ENCODE measurements around the gene LTB. TPM values are rescaled to one million over a fixed set of nuclear protein-coding genes. Genes with fewer than 3 reads are reported as not detected.

Gene LTB
- total RNA-seq, 1 experiment from 2014 or later = 74.1 TPM

Small RNA genes within 50 kb of the gene (small RNA-seq; reads per million reads assigned to genes)
- gene SNORA38 = 29.1 reads per million, percentile 98 among the genes with 10 or more reads in this experiment
- gene SNORD117 = 108 reads per million, percentile 99 among the genes with 10 or more reads in this experiment
- gene SNORD84 = not detected
- not detected for gene UQCRHP1

Other genes with a start within 250 kb of the LTB start
- gene HLA-B, start 225.2 kb downstream of the LTB start, total RNA-seq (2014; rRNA removed; shearing (Covaris generic); ENCODE audit: low replicate concordance) = 1,556 and 2,615 TPM in 2 replicates
- not detected in 2 replicates for gene MICA, start 178.8 kb downstream of the LTB start, total RNA-seq (2014; rRNA removed; shearing (Covaris generic); ENCODE audit: low replicate concordance)
- gene MICB, start 84.3 kb downstream of the LTB start, total RNA-seq (2014; rRNA removed; shearing (Covaris generic); ENCODE audit: low replicate concordance) = 13.2 and 15.7 TPM in 2 replicates
- not detected in 2 replicates for gene MCCD1, start 53.5 kb downstream of the LTB start, total RNA-seq (2014; rRNA removed; shearing (Covaris generic); ENCODE audit: low replicate concordance)
- gene DDX39B, start 40.4 kb downstream of the LTB start, total RNA-seq (2014; rRNA removed; shearing (Covaris generic); ENCODE audit: low replicate concordance) = 412 and 561 TPM in 2 replicates
- gene ATP6V1G2, start 35.8 kb downstream of the LTB start, total RNA-seq (2014; rRNA removed; shearing (Covaris generic); ENCODE audit: low replicate concordance) = 15.2 and 34.9 TPM in 2 replicates
- gene NFKBIL1, start 34.8 kb downstream of the LTB start, total RNA-seq (2014; rRNA removed; shearing (Covaris generic); ENCODE audit: low replicate concordance) = 21.8 and 46.1 TPM in 2 replicates
- gene LTA, start 10.1 kb downstream of the LTB start, total RNA-seq (2014; rRNA removed; shearing (Covaris generic); ENCODE audit: low replicate concordance) = 71.1 and 128 TPM in 2 replicates
- 223 and 233 TPM in 2 replicates for gene TNF, start 6.9 kb downstream of the LTB start, total RNA-seq (2014; rRNA removed; shearing (Covaris generic); ENCODE audit: low replicate concordance)
- 5.1 and 6.6 TPM in 2 replicates for gene LST1, start 3.9 kb upstream of the LTB start, total RNA-seq (2014; rRNA removed; shearing (Covaris generic); ENCODE audit: low replicate concordance)
- not detected in 2 replicates for gene NCR3, start 10.6 kb upstream of the LTB start, total RNA-seq (2014; rRNA removed; shearing (Covaris generic); ENCODE audit: low replicate concordance)
- 0.76 TPM in 1 of 2 replicates, not detected in the other for gene AIF1, start 32.8 kb upstream of the LTB start, total RNA-seq (2014; rRNA removed; shearing (Covaris generic); ENCODE audit: low replicate concordance)
- gene PRRC2A, start 38.3 kb upstream of the LTB start, total RNA-seq (2014; rRNA removed; shearing (Covaris generic); ENCODE audit: low replicate concordance) = 123 and 147 TPM in 2 replicates
- gene BAG6, start 70.2 kb upstream of the LTB start, total RNA-seq (2014; rRNA removed; shearing (Covaris generic); ENCODE audit: low replicate concordance) = 145 and 229 TPM in 2 replicates
- 6.7 and 7.6 TPM in 2 replicates for gene APOM, start 73.5 kb upstream of the LTB start, total RNA-seq (2014; rRNA removed; shearing (Covaris generic); ENCODE audit: low replicate concordance)
- 13.8 and 35.6 TPM in 2 replicates for gene C6orf47, start 78.4 kb upstream of the LTB start, total RNA-seq (2014; rRNA removed; shearing (Covaris generic); ENCODE audit: low replicate concordance)
- 18.6 and 26.2 TPM in 2 replicates for gene GPANK1, start 82.6 kb upstream of the LTB start, total RNA-seq (2014; rRNA removed; shearing (Covaris generic); ENCODE audit: low replicate concordance)
- gene CSNK2B, start 83.7 kb upstream of the LTB start, total RNA-seq (2014; rRNA removed; shearing (Covaris generic); ENCODE audit: low replicate concordance) = 178 and 212 TPM in 2 replicates
- gene LY6G5B, start 87.6 kb upstream of the LTB start, total RNA-seq (2014; rRNA removed; shearing (Covaris generic); ENCODE audit: low replicate concordance) = 3.4 and 7.3 TPM in 2 replicates
- gene LY6G5C, start 98.6 kb upstream of the LTB start, total RNA-seq (2014; rRNA removed; shearing (Covaris generic); ENCODE audit: low replicate concordance) = 0.51 TPM in 1 of 2 replicates, not detected in the other
- gene ABHD16A, start 120.9 kb upstream of the LTB start, total RNA-seq (2014; rRNA removed; shearing (Covaris generic); ENCODE audit: low replicate concordance) = 55.6 and 92.1 TPM in 2 replicates
- gene LY6G6F, start 124.4 kb upstream of the LTB start, total RNA-seq (2014; rRNA removed; shearing (Covaris generic); ENCODE audit: low replicate concordance) = not detected in 2 replicates
- gene LY6G6D, start 132.9 kb upstream of the LTB start, total RNA-seq (2014; rRNA removed; shearing (Covaris generic); ENCODE audit: low replicate concordance) = not detected in 2 replicates
- not detected in 2 replicates for gene LY6G6C, start 139.3 kb upstream of the LTB start, total RNA-seq (2014; rRNA removed; shearing (Covaris generic); ENCODE audit: low replicate concordance)
- not detected in 2 replicates for gene MPIG6B, start 140.9 kb upstream of the LTB start, total RNA-seq (2014; rRNA removed; shearing (Covaris generic); ENCODE audit: low replicate concordance)
- gene DDAH2, start 146.9 kb upstream of the LTB start, total RNA-seq (2014; rRNA removed; shearing (Covaris generic); ENCODE audit: low replicate concordance) = 13.3 and 24.0 TPM in 2 replicates
- 385 and 405 TPM in 2 replicates for gene CLIC1, start 154.1 kb upstream of the LTB start, total RNA-seq (2014; rRNA removed; shearing (Covaris generic); ENCODE audit: low replicate concordance)
- 30.5 and 58.4 TPM in 2 replicates for gene MSH5, start 157.6 kb upstream of the LTB start, total RNA-seq (2014; rRNA removed; shearing (Covaris generic); ENCODE audit: low replicate concordance)
- gene SAPCD1, start 180.2 kb upstream of the LTB start, total RNA-seq (2014; rRNA removed; shearing (Covaris generic); ENCODE audit: low replicate concordance) = 1.8 and 14.0 TPM in 2 replicates
- 0.29 and 0.34 TPM in 2 replicates for gene VWA7, start 194.9 kb upstream of the LTB start, total RNA-seq (2014; rRNA removed; shearing (Covaris generic); ENCODE audit: low replicate concordance)
- 38.0 and 43.0 TPM in 2 replicates for gene VARS1, start 213.3 kb upstream of the LTB start, total RNA-seq (2014; rRNA removed; shearing (Covaris generic); ENCODE audit: low replicate concordance)
- gene LSM2, start 224.5 kb upstream of the LTB start, total RNA-seq (2014; rRNA removed; shearing (Covaris generic); ENCODE audit: low replicate concordance) = 44.9 and 57.4 TPM in 2 replicates
- gene HSPA1L, start 232.9 kb upstream of the LTB start, total RNA-seq (2014; rRNA removed; shearing (Covaris generic); ENCODE audit: low replicate concordance) = 0.72 TPM in 1 of 2 replicates, not detected in the other
- gene HSPA1A, start 233.1 kb upstream of the LTB start, total RNA-seq (2014; rRNA removed; shearing (Covaris generic); ENCODE audit: low replicate concordance) = 0.32 TPM in 1 of 2 replicates, not detected in the other
- gene HSPA1B, start 245.3 kb upstream of the LTB start, total RNA-seq (2014; rRNA removed; shearing (Covaris generic); ENCODE audit: low replicate concordance) = 78.6 and 143 TPM in 2 replicates

Data from Karpas-422 (cell line).